H1 (cell line): ENCODE results near the gene ROBO2. TPM values are rescaled to one million over a fixed set of nuclear protein-coding genes. Genes with fewer than 3 reads are reported as not detected.

ENCODE experiments used
- CTCF ChIA-PET: fragments of 300-600 bp; sonication (Branson Sonifier 250); formaldehyde crosslinking; loops from one replicate; lab custom pipeline; 2021; ENCODE audit not compliant: partially characterized antibody; lab: Charles Lee
- POLR2A ChIA-PET: fragments of 300-600 bp; sonication (Branson Sonifier 250); formaldehyde crosslinking; loops from one replicate; lab custom pipeline; 2021; ENCODE audit warnings: inconsistent platforms; ENCODE audit not compliant: partially characterized antibody; lab: Charles Lee
- DNase-seq, 2 experiments: peaks; one replicate each; pipeline versions ENCODE4 v3.0.0 to v3.0.0-alpha.2; 2010 to 2022; ENCODE audit warnings: low spot score in 2 of 2, low read depth in 1 of 2, mixed read lengths in 1 of 2
- FAIRE-seq: peaks from 2 replicates; lab custom pipeline; 2011; peaks lifted over from hg19 to GRCh38; lab: Jason Lieb, UNC
- H2AFZ ChIP-seq: 2 replicates; pipeline ENCODE4 v1.8.1; 2012; ENCODE audit warnings: low read length, inconsistent platforms
- H2AK5ac ChIP-seq: 2 replicates; pipeline ENCODE4 v1.6.1; 2013; ENCODE audit warnings: low read depth, low read length
- H2BK120ac ChIP-seq: replicated peaks from 2 replicates; pipeline ENCODE3; 2013; ENCODE audit warnings: low read depth, low read length, inconsistent platforms
- H2BK12ac ChIP-seq: 2 replicates; pipeline ENCODE4 v1.6.1; 2013; ENCODE audit warnings: low read depth, low read length
- H2BK15ac ChIP-seq: 2 replicates; pipeline ENCODE4 v1.6.1; 2013; ENCODE audit warnings: low read length
- H2BK20ac ChIP-seq: 2 replicates; pipeline ENCODE4 v1.6.1; 2013; ENCODE audit warnings: low read length
- H2BK5ac ChIP-seq: 2 replicates; pipeline ENCODE4 v1.6.1; 2013; ENCODE audit warnings: low read depth, low read length
- H3K14ac ChIP-seq: 2 replicates; pipeline ENCODE4 v1.6.1; 2013; ENCODE audit warnings: inconsistent platforms; ENCODE audit not compliant: insufficient read length
- H3K18ac ChIP-seq: 2 replicates; pipeline ENCODE4 v1.6.1; 2013; ENCODE audit warnings: low read length; ENCODE audit errors: extremely low read depth
- H3K23ac ChIP-seq: 2 replicates; pipeline ENCODE4 v1.6.1; 2013; ENCODE audit warnings: inconsistent platforms; ENCODE audit not compliant: insufficient read length
- H3K23me2 ChIP-seq: 2 replicates; pipeline ENCODE4 v1.6.1; 2013; ENCODE audit warnings: low read depth, low read length
- H3K27ac ChIP-seq: 2 replicates; pipeline ENCODE4 v1.6.1; 2011; ENCODE audit warnings: low read depth, low read length, inconsistent platforms
- H3K27me3 ChIP-seq, 4 experiments: replicated peaks in 1 of 4; 1 replicate in 1 of 4; 2 replicates in 3 of 4; pipeline versions ENCODE4 v1.6.1 to v1.8.1; 2011 to 2013; ENCODE audit warnings: low read length in 3 of 4, mild to moderate bottlenecking in 3 of 4, inconsistent platforms in 2 of 4, mixed read lengths in 2 of 4, moderate library complexity in 1 of 4; ENCODE audit not compliant: control insufficient read depth in 3 of 4, insufficient read depth in 3 of 4; ENCODE audit errors: extremely low read depth in 1 of 4
- H3K36me3 ChIP-seq, 4 experiments: 2 replicates each; pipeline versions ENCODE4 v1.6.1 to v1.8.1; 2011 to 2013; ENCODE audit warnings: mild to moderate bottlenecking in 4 of 4, low read length in 3 of 4, moderate library complexity in 2 of 4, control low read depth in 1 of 4, inconsistent platforms in 1 of 4; ENCODE audit not compliant: insufficient read depth in 4 of 4, control insufficient read depth in 2 of 4
- H3K4ac ChIP-seq: replicated peaks from 2 replicates; pipeline ENCODE3; 2013; ENCODE audit warnings: low read length, low read depth, mixed read lengths, inconsistent platforms; ENCODE audit not compliant: insufficient read length
- H3K4me1 ChIP-seq, 4 experiments: replicated peaks in 1 of 4; 1 replicate in 1 of 4; 2 replicates in 3 of 4; pipeline versions ENCODE4 v1.6.1 to v1.8.1; 2011 to 2013; ENCODE audit warnings: low read length in 3 of 4, inconsistent platforms in 2 of 4, mixed read lengths in 1 of 4; ENCODE audit not compliant: insufficient read depth in 4 of 4, control insufficient read depth in 3 of 4
- H3K4me2 ChIP-seq, 2 experiments: 2 replicates each; pipeline versions ENCODE4 v1.6.1 to v1.8.1; 2011 to 2013; ENCODE audit warnings: low read depth in 2 of 2, low read length in 2 of 2, control low read depth in 1 of 2, inconsistent platforms in 1 of 2, mild to moderate bottlenecking in 1 of 2; ENCODE audit not compliant: insufficient read depth in 1 of 2
- H3K4me3 ChIP-seq, 4 experiments: fragments of 200-600, 300-600 bp in 1 of 4; sonication (generic), shearing (Covaris generic), sonication (Bioruptor Twin) in 1 of 4; 2 replicates each; pipeline versions ENCODE4 v1.5.1 to v1.8.1; 2011 to 2016; ENCODE audit warnings: low read length in 4 of 4, low read depth in 3 of 4, control low read depth in 2 of 4, inconsistent platforms in 2 of 4, mild to moderate bottlenecking in 2 of 4, mixed read lengths in 1 of 4, moderate library complexity in 1 of 4; ENCODE audit not compliant: insufficient read depth in 2 of 4; ENCODE audit errors: extremely low read depth in 1 of 4
- H3K56ac ChIP-seq: replicated peaks from 2 replicates; pipeline ENCODE3; 2013; ENCODE audit warnings: low read depth, mild to moderate bottlenecking, mixed read lengths, low read length, inconsistent platforms; ENCODE audit not compliant: insufficient read length
- H3K79me1 ChIP-seq: 2 replicates; pipeline ENCODE4 v1.6.1; 2013; ENCODE audit warnings: low read depth, low read length, control low read depth
- H3K79me2 ChIP-seq, 2 experiments: 2 replicates each; pipeline versions ENCODE4 v1.6.1 to v1.8.1; 2012 to 2013; ENCODE audit warnings: low read length in 2 of 2, mild to moderate bottlenecking in 2 of 2, inconsistent platforms in 1 of 2; ENCODE audit not compliant: insufficient read depth in 2 of 2, control insufficient read depth in 1 of 2
- H3K9ac ChIP-seq, 4 experiments: replicated peaks in 1 of 4; 1 replicate in 1 of 4; 2 replicates in 3 of 4; pipeline versions ENCODE4 v1.6.1 to v1.8.1; 2011 to 2013; ENCODE audit warnings: low read depth in 3 of 4, low read length in 3 of 4, control low read depth in 2 of 4, mild to moderate bottlenecking in 2 of 4, moderate library complexity in 2 of 4, inconsistent platforms in 1 of 4; ENCODE audit errors: extremely low read depth in 1 of 4
- H3K9me3 ChIP-seq, 2 experiments: 2 replicates each; pipeline versions ENCODE4 v1.6.1 to v1.8.1; 2012 to 2013; ENCODE audit warnings: mild to moderate bottlenecking in 2 of 2, moderate library complexity in 2 of 2, control low read depth in 1 of 2, inconsistent platforms in 1 of 2, low read depth in 1 of 2, low read length in 1 of 2, mixed read lengths in 1 of 2; ENCODE audit not compliant: insufficient read depth in 2 of 2
- H4K20me1 ChIP-seq, 2 experiments: replicated peaks in 1 of 2; 2 replicates each; pipeline versions ENCODE3 to v1.8.1; 2011 to 2013; ENCODE audit warnings: inconsistent platforms in 2 of 2, low read length in 2 of 2, mild to moderate bottlenecking in 1 of 2; ENCODE audit not compliant: insufficient read depth in 2 of 2, control insufficient read depth in 1 of 2
- H4K5ac ChIP-seq: 2 replicates; pipeline ENCODE4 v1.6.1; 2013; ENCODE audit warnings: low read length, low read depth, mixed read lengths, inconsistent platforms; ENCODE audit not compliant: insufficient read length
- H4K8ac ChIP-seq: 2 replicates; pipeline ENCODE4 v1.8.0; 2013; ENCODE audit warnings: mild to moderate bottlenecking, moderate library complexity, low read length, inconsistent platforms; ENCODE audit not compliant: insufficient read depth; ENCODE audit errors: extremely low read depth
- H4K91ac ChIP-seq: replicated peaks from 2 replicates; pipeline ENCODE3; 2013; ENCODE audit warnings: low read length, mixed read lengths, inconsistent platforms; ENCODE audit not compliant: insufficient read length
- CBX5 ChIP-seq: fragments of 300-800, 300-1000 bp; sonication (generic); IDR thresholded peaks from 2 replicates; pipeline ENCODE4 v1.7.1; 2016; ENCODE audit warnings: antibody characterized with exemption, low read length, low read depth
- CEBPB ChIP-seq: IDR thresholded peaks from 2 replicates; pipeline ENCODE4 v1.6.1; 2012; ENCODE audit warnings: low read depth, low read length
- EZH2 ChIP-seq: fragments of 200-600 bp; sonication (generic); IDR thresholded peaks from 2 replicates; pipeline ENCODE4 v1.7.1; 2012; ENCODE audit warnings: low read depth, mild to moderate bottlenecking, moderate library complexity, low read length, inconsistent platforms; ENCODE audit not compliant: severe bottlenecking
- FOSL1 ChIP-seq: IDR thresholded peaks from 2 replicates; pipeline ENCODE4 v1.6.1; 2011; ENCODE audit warnings: mild to moderate bottlenecking, low read depth, low read length, moderate library complexity; ENCODE audit not compliant: insufficient read depth
- JUND ChIP-seq: IDR thresholded peaks from 2 replicates; pipeline ENCODE4 v1.6.1; 2011; ENCODE audit warnings: mild to moderate bottlenecking, improper control_type of control experiment, low read length
- KDM1A ChIP-seq: fragments of 200-600, 300-600 bp; sonication (generic); IDR thresholded peaks from 2 replicates; pipeline ENCODE4 v1.7.1; 2016; ENCODE audit warnings: mild to moderate bottlenecking, low read length, borderline replicate concordance
- MAFK ChIP-seq: IDR thresholded peaks from 2 replicates; pipeline ENCODE4 v1.6.1; 2012; ENCODE audit warnings: low read depth, mild to moderate bottlenecking, improper control_type of control experiment, low read length
- SUZ12 ChIP-seq: fragments of 200-600 bp; sonication (generic); IDR thresholded peaks from 2 replicates; pipeline ENCODE4 v1.6.1; 2012; ENCODE audit warnings: mild to moderate bottlenecking, inconsistent platforms, low read length, moderate library complexity, mixed read lengths
- TCF12 ChIP-seq: IDR thresholded peaks from 2 replicates; pipeline ENCODE4 v1.6.1; 2011; ENCODE audit warnings: low read depth, mild to moderate bottlenecking, low read length
- WGBS, 2 experiments: shearing (Covaris generic) in 1 of 2; methylation state at CpG; one replicate each; pipeline versions ENCODE4 v1.1.6 to v1.1.7; 2013 to 2015; ENCODE audit warnings: low lambda C conversion rate in 2 of 2, mixed read lengths in 2 of 2, inconsistent platforms in 1 of 2, low coverage in 1 of 2, missing lambda C conversion rate in 1 of 2; ENCODE audit not compliant: insufficient replicate concordance in 2 of 2, insufficient coverage in 1 of 2, insufficient read length in 1 of 2; ENCODE audit errors: extremely low coverage in 1 of 2, missing lambda C conversion rate in 1 of 2; 5-methylcytosine and 5-hydroxymethylcytosine counted together
- polyA plus RNA-seq, 7 experiments: library from polyadenylated mRNA; depleted of rRNA in 3 of 7; stranded (reverse) in 5 of 7; unstranded in 2 of 7; fragments of >200 nt in 5 of 7; fragments of 200-250 nt in 2 of 7; gene quantifications; 1 replicate in 5 of 7; 2 replicates in 1 of 7; 4 replicates in 1 of 7; pipeline versions ENCODE4 v1.2.1 to v1.2.3, GENCODE V29; 2011 to 2013; ENCODE audit warnings: missing spikeins in 2 of 7, mixed read lengths in 2 of 7
- total RNA-seq: library from RNA; stranded (reverse); fragmentation: NEBNext Ultra II Directional; extraction: Animal tissue kit (Norgen Biotek cat#: 25700); gene quantifications from 2 replicates; pipeline ENCODE4 v1.2.1, GENCODE V29; 2021

The ROBO2 gene
- total and polyA plus RNA-seq, 2 of the 8 experiments (the other 6 are each of a cell fraction or from before 2014, with no cell fraction given), result 1.5 to 2.9 TPM

DNA sequence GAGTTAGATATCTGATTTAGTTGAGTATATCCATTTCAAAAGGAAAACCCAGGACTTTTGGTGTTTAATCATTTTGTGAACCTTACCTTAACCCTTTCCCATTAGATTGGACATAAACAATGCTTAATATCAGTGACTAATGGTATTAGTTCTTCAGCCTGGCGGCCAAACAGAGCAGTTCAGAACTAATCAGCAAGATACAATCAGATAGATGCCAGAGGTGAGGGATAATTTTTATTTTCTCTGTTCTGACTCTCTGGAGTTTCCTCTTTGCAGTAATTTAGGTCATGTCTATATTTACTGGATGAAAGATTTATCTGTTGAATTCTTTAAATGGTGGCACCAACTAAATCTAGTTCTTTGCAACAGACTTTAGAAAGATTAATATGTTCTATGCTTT, 337.8 kb downstream of the ROBO2 start:
- ChIA-PET POLR2A (no interaction called here), CTCF (no interaction called here)
- H3K23me2 ChIP-seq, result no peaks in the 10 kb centered on the region
- H2BK20ac ChIP-seq, result no peak overlapping the region
- H4K20me1 ChIP-seq, result no peaks in the 10 kb centered on the region
- no peak overlapping the region for H4K8ac ChIP-seq
- H2BK15ac ChIP-seq, result no peak overlapping the region
- H3K4me3 ChIP-seq, result no peak overlapping the region
- H4K91ac ChIP-seq, result no peak overlapping the region
- H3K23ac ChIP-seq, result no peak overlapping the region
- no peak overlapping the region for H2AFZ ChIP-seq
- no peaks in the 10 kb centered on the region for H3K4me1 ChIP-seq
- H3K14ac ChIP-seq, result no peak overlapping the region
- H4K5ac ChIP-seq, result no peak overlapping the region
- no peak overlapping the region for H2BK120ac ChIP-seq
- H3K9ac ChIP-seq, result no peak overlapping the region
- no peak overlapping the region for H3K27ac ChIP-seq
- no peak overlapping the region for H3K18ac ChIP-seq
- TF ChIP-seq SUZ12 (no peak), CEBPB (no peak), KDM1A (no peak), MAFK (no peak), EZH2 (no peak), TCF12 (no peak), JUND (no peak), FOSL1 (no peak), CBX5 (no peak)
- WGBS, 2 experiments, result 96% methylated on average over 1 of the region's 1 CpG; no CpG with 5 or more reads in 1 of the 2 experiments
- no peaks in the 10 kb centered on the region for H3K79me1 ChIP-seq
- no peaks in the 10 kb centered on the region for H3K27me3 ChIP-seq
- H3K36me3 ChIP-seq, result no peaks in the 10 kb centered on the region
- H2BK5ac ChIP-seq, result no peak overlapping the region
- no peak for FAIRE-seq
- no peaks in the 10 kb centered on the region for H3K79me2 ChIP-seq
- H3K56ac ChIP-seq, result no peak overlapping the region
- H2AK5ac ChIP-seq, result no peak overlapping the region
- no peaks in the 10 kb centered on the region for H3K9me3 ChIP-seq
- H2BK12ac ChIP-seq, result no peak overlapping the region
- DNase-seq, result no peak
- no peak overlapping the region for H3K4me2 ChIP-seq
- H3K4ac ChIP-seq, result no peak overlapping the region
